GM21737 (cell line): ENCODE data around the gene SPANXN4.

Source experiments
- ATAC-seq: cut with Tn5 transposase; IDR thresholded peaks from one replicate; pipeline ENCODE4 v1.9.1; 2021; ENCODE audit warnings: mild to moderate bottlenecking, moderate library complexity; ENCODE audit not compliant: unreplicated experiment

The SPANXN4 gene

GRCh38 chrX:143025628-143026027, at the start of gene SPANXN4:
Gene SPANXN4 (plus strand): TSS chrX:143025928. CDS start chrX:143026015, 87 bp downstream.
- no peak for ATAC-seq

- ATAC-seq = peak; percentile 93
Observed at GRCh38 chrX:142977128-142977914, 48.4 kb upstream of the SPANXN4 start.

- peak; percentile 49 for ATAC-seq
Observed at GRCh38 chrX:142978130-142978684, 47.5 kb upstream of the SPANXN4 start.

- ATAC-seq = no peak
Observed at GRCh38 chrX:142982679-142983078, 43.0 kb upstream of the SPANXN4 start.

GRCh38 chrX:142994988-142995387, 30.7 kb upstream of the SPANXN4 start:
- no peak for ATAC-seq

- ATAC-seq = no peak
Observed at GRCh38 chrX:142998447-142999198, 27.1 kb upstream of the SPANXN4 start.

- no peak for ATAC-seq
Observed at GRCh38 chrX:142999199-142999701, 26.5 kb upstream of the SPANXN4 start.

GRCh38 chrX:143002206-143002605, 23.5 kb upstream of the SPANXN4 start:
- no peak for ATAC-seq

- no peak for ATAC-seq
Observed at GRCh38 chrX:143017272-143017671, 8.5 kb upstream of the SPANXN4 start.

- no peak for ATAC-seq
Observed at GRCh38 chrX:143027275-143027674, 1.5 kb downstream of the SPANXN4 start.

- ATAC-seq = no peak
Observed at GRCh38 chrX:143047511-143047910, 21.8 kb downstream of the SPANXN4 start.

- ATAC-seq = no peak
Observed at GRCh38 chrX:143058120-143058519, 32.4 kb downstream of the SPANXN4 start.

GRCh38 chrX:143081231-143081630, 55.5 kb downstream of the SPANXN4 start:
- ATAC-seq = no peak

- no peak for ATAC-seq
Observed at GRCh38 chrX:143082537-143082936, 56.8 kb downstream of the SPANXN4 start.
